Measurements from ENCODE around the gene PALLD. TPM values are rescaled to one million over a fixed set of nuclear protein-coding genes. Genes with fewer than 3 reads are reported as not detected.
"Not testable (repeated sequence)": the region's sequence is repeated elsewhere in the genome, so short reads cannot be mapped to it uniquely, and the experiment has no call there.

PALLD gene
- total RNA-seq, 6 experiments from 2014 or later: 7.7 to 81.6 (median 24.8) TPM

- H3K4me3 ChIP-seq: no peak overlapping the region
- DNase-seq: no peak
- peak; percentile 27 to 53 (median 40) for ATAC-seq
- WGBS (ENCODE audit: insufficient coverage, low coverage, low lambda C conversion rate, missing lambda C conversion rate): 52% methylated on average over 4 of the region's 4 CpGs
- no peaks in the 10 kb centered on the region for H3K27me3 ChIP-seq
- no peaks in the 10 kb centered on the region for H3K9me3 ChIP-seq
- H3K36me3 ChIP-seq: no peaks in the 10 kb centered on the region
- no peak for TF ChIP-seq POLR2A (IDR thresholded peaks at IDR 0.05)
- no peak for TF ChIP-seq CTCF (IDR thresholded peaks at IDR 0.05)
- intact Hi-C loops (cut with DNase I): no loop called here
- H3K27ac ChIP-seq: peak overlapping the region in 1 of 3 donors; percentile 42
- H3K4me1 ChIP-seq: peaks cover 0 to 16% (median 0%) of the 10 kb centered on the region in 4 donors
These were observed 200.0 kb downstream of the PALLD start for GRCh38 chr4:168696826-168697225.

- Histone ChIP-seq H3K4me3 (no peak overlapping the region), H3K36me3 (no peaks in the 10 kb centered on the region), H3K27me3 (no peaks in the 10 kb centered on the region), H3K9me3 (no peaks in the 10 kb centered on the region), H3K4me1 (peaks cover 0 to 16% (median 0%) of the 10 kb centered on the region in 4 donors), H3K27ac (peak overlapping the region in 2 of 3 donors; percentile 1 to 53)
- TF ChIP-seq POLR2A (IDR thresholded peaks at IDR 0.05): no peak
- TF ChIP-seq CTCF (IDR thresholded peaks at IDR 0.05): no peak
- peak in 2 of 3 donors; percentile 28 to 61 for DNase-seq
- 33% methylated on average over 3 of the region's 3 CpGs for WGBS (ENCODE audit: insufficient coverage, low coverage, low lambda C conversion rate, missing lambda C conversion rate)
- ATAC-seq: peak; percentile 86 to 98 (median 92)
- intact Hi-C loops (cut with DNase I): no loop called here
These were observed 202.5 kb downstream of the PALLD start for GRCh38 chr4:168699224-168699878.

- DNase-seq: no peak
- intact Hi-C loops (cut with DNase I): no loop called here
- H3K27me3 ChIP-seq: no peaks in the 10 kb centered on the region
- TF ChIP-seq CTCF (IDR thresholded peaks at IDR 0.05) (no peak), POLR2A (IDR thresholded peaks at IDR 0.05) (no peak)
- ATAC-seq: no peak
- 76% methylated on average over 3 of the region's 3 CpGs for WGBS (ENCODE audit: insufficient coverage, low coverage, low lambda C conversion rate, missing lambda C conversion rate)
- H3K4me3 ChIP-seq: no peak overlapping the region
- no peak overlapping the region for H3K27ac ChIP-seq
- peaks cover 0 to 16% (median 0%) of the 10 kb centered on the region in 4 donors for H3K4me1 ChIP-seq
- H3K36me3 ChIP-seq: no peaks in the 10 kb centered on the region
- H3K9me3 ChIP-seq: no peaks in the 10 kb centered on the region
These were observed 204.2 kb downstream of the PALLD start for GRCh38 chr4:168701061-168701460.

GRCh38 chr4:168702581-168703087, 205.8 kb downstream of the PALLD start:
- no CpG with 5 or more reads among the region's 4 CpGs for WGBS (ENCODE audit: insufficient coverage, low coverage, low lambda C conversion rate, missing lambda C conversion rate)
- ATAC-seq; H3K4me1 ChIP-seq; H3K27me3 ChIP-seq; H3K36me3 ChIP-seq; H3K27ac ChIP-seq; H3K4me3 ChIP-seq; intact Hi-C loops (cut with DNase I); H3K9me3 ChIP-seq; DNase-seq: not testable (repeated sequence)

- no peaks in the 10 kb centered on the region for H3K27me3 ChIP-seq
- intact Hi-C loops (cut with DNase I): no loop called here
- DNase-seq: no peak
- no peak overlapping the region for H3K27ac ChIP-seq
- 73% methylated on average over 2 of the region's 2 CpGs for WGBS (ENCODE audit: insufficient coverage, low coverage, low lambda C conversion rate, missing lambda C conversion rate)
- ATAC-seq: no peak
- H3K36me3 ChIP-seq: no peaks in the 10 kb centered on the region
- no peaks in the 10 kb centered on the region for H3K4me1 ChIP-seq
- no peak overlapping the region for H3K4me3 ChIP-seq
- TF ChIP-seq POLR2A (IDR thresholded peaks at IDR 0.05) (no peak), CTCF (IDR thresholded peaks at IDR 0.05) (no peak)
- no peaks in the 10 kb centered on the region for H3K9me3 ChIP-seq
These were observed 208.3 kb downstream of the PALLD start for GRCh38 chr4:168705121-168705520.

Measured in right lobe of liver (tissue), 6 donors.